SHP77 (cell line): ENCODE results near the gene PAPPA.

Source experiments
- DNase-seq, 2 experiments: peaks; one replicate each; lab custom pipeline; 2025; lab: John Stamatoyannopoulos, UW

Gene PAPPA

DNA sequence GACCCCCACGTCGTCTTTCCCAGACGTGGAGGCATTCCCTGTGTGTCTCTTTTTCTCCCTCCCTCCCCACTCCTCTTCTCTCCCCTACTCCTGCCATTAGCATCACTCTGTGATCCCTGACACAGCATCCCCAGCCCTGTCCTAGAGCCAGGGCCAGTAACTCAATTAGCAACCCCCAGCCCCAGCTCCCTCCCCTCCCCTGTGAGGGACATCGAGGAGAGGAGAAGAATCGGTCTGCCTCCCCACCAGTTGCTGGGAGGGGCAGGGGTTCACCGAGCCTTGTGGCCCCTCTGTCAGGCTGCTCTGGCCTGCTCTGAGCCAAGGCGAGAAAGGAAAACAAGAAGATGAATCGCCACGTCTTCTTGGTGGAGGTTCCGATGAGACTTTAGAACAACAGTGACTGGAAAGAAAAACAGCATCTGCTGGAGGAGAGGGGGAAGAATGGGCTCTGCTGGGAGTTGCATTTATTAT, 123.1 kb downstream of the PAPPA start:
- DNase-seq = no peak

- no peak for DNase-seq
Measured at GRCh38 chr9:116278326-116278725, 124.7 kb downstream of the PAPPA start.

- DNase-seq = no peak
Measured at GRCh38 chr9:116279230-116279629, 125.6 kb downstream of the PAPPA start.

GRCh38 chr9:116280529-116280928, 126.9 kb downstream of the PAPPA start:
- DNase-seq = no peak

DNA sequence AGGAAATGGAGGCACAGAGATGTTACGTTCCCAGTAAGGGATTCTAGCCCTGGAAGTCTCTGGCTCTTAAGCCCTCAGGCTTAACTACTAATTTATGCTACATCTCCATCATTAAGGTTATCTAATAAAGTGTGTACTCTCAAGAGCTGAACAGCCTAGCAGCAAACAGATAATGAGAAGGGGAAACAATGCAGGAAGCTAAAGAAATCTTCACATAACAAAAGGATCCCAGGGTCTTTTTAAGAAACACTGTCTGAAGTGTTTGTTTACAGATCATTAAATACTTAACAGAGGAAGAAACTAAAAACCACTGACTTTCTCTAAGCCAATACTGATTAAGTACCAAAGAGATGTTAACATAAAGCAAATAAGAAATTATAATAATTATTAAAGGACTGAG, 129.0 kb downstream of the PAPPA start:
- no peak for DNase-seq

- DNase-seq = no peak
Measured at GRCh38 chr9:116284518-116284917, 130.9 kb downstream of the PAPPA start.

DNA sequence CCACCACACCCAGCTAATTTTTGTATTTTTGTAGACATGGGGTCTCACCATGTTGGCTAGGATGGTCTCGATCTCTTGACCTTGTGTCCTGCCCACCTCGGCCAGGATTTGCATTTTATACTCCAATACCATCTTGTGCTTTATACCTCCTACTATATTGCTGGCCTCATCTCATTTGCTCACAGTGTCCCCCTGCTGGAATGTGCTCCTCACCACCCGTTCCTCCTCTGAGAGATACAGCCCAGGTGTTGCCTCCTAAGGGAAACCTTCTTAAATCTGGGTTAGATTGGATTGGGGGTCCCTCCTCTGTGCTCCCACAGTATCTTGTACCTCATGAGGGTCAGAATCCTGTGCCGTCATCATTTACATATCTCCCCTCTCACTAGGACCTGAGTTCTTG, 131.7 kb downstream of the PAPPA start:
- no peak for DNase-seq

DNA sequence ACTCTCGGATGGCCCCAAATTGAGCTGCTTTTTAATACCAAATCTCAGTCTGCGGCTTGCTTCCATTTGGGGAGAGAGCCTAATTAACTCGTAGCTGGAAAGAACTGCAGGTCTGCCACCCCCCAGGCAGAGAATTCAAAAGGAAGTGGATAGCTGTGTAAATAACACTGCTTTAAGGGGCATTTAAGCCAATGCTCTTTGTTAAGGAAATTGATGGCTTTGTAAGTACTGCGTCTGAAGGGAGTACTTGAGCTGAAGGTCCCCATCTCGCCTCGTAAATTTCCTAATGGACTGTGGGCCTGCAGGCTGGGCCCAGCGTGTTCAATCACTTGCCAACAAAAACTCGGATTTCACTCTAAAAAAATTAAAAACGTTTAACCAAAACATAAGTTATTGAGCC, 132.7 kb downstream of the PAPPA start:
- peak in 1 of 2 experiments; percentile 27 for DNase-seq

GRCh38 chr9:116287721-116288120, 134.1 kb downstream of the PAPPA start:
- DNase-seq = no peak

- no peak for DNase-seq
Measured at GRCh38 chr9:116288658-116289057, 135.1 kb downstream of the PAPPA start.

DNA sequence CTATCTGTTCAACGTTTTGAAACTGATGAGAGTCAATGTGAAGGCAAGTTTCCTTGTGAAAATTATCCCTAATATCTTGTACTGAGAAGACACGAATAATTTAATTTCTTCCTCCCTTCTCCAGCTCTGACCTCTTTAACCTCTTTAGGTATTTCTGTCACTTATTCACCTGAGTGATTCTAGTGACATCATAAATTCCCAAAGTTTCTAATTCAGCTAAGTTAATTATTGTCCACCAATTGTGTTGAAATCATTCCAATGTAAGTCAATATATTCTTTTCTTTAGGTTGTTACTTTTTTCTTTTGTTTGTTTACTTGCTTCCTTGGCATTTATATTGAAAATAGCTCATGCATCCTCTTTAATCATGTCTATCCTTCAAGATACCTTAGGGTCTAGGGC, 143.8 kb downstream of the PAPPA start:
- DNase-seq = no peak

DNA sequence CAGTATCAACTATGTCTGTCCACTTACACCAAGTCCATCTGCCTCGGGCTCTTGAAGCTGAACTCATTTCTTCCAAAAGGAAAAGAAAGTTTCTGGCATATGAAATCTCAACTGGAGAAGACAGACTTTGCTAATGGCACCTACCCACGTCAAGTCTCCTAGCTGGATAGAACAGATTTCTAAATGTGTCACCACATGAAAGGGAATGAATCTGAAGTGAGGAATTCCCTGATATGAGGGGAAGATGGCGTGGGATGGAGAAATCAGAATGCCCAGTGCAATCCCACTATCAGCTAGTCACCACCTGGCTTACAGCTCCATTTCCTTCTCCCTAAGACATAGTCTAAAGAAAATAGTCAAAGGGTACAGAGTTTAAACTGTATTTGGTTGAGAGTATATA, 144.7 kb downstream of the PAPPA start:
- DNase-seq = no peak

DNA sequence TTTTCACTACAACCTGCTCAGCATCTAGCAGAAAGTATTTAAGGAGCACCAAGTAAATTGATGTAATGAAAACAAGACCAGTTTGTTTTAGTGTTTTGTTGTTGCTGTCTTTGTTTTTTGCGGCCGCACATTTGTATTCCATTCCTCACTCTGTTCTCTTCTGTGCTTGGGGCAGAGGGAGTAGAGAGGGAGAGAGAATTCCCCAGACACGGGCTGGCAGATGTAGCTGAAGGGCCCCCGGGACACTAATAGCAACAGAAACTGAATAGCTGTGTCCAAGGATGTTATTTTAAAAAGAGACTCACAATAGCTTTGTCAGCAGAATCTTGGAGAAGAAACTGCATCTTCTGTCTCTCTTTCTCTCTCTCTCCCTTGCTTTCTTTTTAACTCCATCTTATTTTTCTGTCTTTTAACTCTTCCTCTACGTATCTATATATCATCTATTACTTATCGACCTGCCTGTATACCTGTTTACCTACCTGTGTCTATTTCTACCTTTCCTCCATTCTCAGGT, 145.3 kb downstream of the PAPPA start:
- DNase-seq = no peak

DNA sequence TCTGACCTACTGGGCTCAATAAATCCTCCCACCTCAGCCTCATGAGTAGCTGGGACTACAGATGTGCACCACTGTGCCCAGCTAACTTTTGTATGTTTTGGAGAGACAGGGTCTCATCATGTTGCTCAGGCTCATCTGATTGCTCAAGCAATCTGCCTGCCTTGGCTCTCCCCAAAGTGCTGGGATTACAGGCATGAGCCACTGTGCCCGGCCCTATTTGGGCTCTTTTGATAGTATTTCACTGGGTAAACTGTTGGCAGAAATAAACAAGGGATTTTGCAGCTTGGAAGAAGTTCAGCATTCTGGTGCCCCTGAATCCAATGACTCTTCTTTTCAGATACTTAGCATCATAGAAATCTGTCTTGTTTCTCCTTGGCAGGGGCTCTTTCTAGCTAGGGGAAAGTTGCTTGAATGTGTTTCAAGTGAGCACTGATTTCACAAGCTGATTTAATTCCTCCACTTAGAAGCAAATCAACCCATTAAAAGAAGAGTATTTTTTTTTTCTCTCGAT, 146.8 kb downstream of the PAPPA start:
- DNase-seq = no peak

GRCh38 chr9:116303270-116303669, 149.7 kb downstream of the PAPPA start:
- no peak for DNase-seq

DNA sequence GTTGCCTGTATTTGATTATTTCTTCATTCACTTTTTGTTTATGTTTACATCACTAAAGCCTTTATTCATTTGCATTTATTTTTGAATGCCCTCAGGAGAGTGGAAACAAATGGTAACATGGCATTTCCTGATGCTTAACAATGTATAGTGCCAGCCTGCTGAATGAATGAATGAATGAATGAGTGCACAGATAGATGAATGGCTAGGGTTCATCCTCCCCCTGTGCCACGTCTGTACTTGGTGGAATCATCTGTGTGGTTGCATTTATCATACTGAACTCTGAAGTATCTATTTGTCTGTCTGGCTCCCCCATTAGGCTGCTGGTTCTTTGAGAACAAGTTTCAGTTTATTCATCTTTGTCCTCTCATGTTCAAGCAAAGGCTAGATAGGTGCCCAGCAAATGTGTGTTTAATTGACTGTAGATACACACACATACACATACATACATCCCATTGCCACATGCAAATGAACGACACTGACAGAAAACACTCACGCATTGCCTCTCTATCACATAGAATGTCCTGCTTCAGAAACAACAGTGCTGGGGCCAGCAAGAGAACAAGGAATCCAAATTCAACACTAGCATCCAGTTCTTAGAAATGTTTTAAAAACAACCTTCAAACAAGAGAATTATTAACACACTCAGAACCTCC, 150.4 kb downstream of the PAPPA start:
- no peak for DNase-seq

DNA sequence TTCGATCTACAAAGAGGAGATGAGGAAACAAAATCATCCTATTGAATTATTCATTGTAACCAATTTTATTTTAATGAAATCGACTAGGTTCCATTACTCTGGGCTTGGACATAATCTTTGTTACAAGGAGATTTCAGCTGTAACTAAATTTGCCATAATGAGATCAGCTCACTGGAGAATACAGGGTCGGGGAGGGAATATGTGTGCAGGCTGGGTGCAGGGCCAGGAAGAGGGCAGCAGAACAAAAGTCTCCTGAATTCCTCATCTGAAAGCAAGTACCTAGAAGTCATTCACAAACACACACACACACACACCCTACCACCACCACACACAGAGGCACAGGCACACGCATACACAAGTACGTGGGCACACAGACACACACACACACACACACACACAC, 151.2 kb downstream of the PAPPA start:
- DNase-seq = no peak

DNA sequence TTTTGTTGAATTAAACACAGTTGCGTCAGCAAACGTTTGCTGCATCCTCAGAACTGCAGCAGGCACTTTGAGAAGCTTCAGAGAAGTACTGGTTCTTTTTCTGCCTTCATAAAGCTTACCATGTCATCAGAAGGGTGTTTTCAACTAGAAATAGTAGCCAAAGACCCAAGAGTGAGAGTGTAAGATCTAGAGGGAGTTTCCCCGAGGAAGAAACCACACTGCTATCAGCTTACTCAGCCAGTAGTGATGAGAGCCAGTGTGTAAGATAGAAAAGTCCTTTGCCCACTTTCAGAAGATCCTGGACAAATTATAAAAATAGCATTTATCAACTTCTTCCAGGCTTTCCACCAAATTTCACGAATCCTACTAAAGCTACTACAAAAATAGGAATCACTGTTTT, 154.5 kb downstream of the PAPPA start:
- no peak for DNase-seq

GRCh38 chr9:116309900-116310611, 156.5 kb downstream of the PAPPA start:
- DNase-seq = no peak

- DNase-seq = no peak
Measured at GRCh38 chr9:116312221-116312620, 158.6 kb downstream of the PAPPA start.

- DNase-seq = no peak
Measured at GRCh38 chr9:116313638-116314037, 160.0 kb downstream of the PAPPA start.

DNA sequence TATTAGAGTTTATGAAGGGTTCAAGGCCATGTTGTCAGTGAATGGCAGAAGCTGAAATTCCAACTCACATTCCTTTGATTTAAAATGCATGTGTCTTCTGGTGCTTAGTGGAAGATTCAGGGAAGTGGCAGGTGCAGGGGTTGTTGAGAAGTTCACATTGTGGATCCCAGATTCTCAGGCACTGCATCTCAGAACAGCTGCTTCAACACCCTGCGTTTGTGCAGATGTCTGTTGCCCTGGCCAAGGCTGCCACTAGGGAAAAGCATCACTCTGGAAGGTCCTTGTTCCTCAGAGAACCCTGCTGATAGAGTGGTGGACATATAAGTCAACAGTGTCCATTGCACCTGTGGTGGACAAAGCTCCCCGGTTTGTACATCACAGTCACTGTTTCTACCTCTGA, 162.7 kb downstream of the PAPPA start:
- no peak for DNase-seq

GRCh38 chr9:116317503-116317902, 163.9 kb downstream of the PAPPA start:
- DNase-seq = no peak
